Neuronal stem cell (in vitro differentiated cells): ENCODE measurements around the gene RPL10.

Source experiments
- DNase-seq: peaks from one replicate; pipeline ENCODE4 v3.0.0-alpha.2; 2013; ENCODE audit warnings: low spot score
- H2AFZ ChIP-seq: one replicate; pipeline ENCODE4 v1.6.1; 2013; ENCODE audit warnings: mild to moderate bottlenecking, low read length, inconsistent platforms
- H2AK5ac ChIP-seq: 2 replicates; pipeline ENCODE4 v1.6.1; 2013; ENCODE audit warnings: low read depth, mild to moderate bottlenecking, inconsistent platforms, low read length, moderate library complexity, mixed read lengths
- H2BK120ac ChIP-seq: 2 replicates; pipeline ENCODE4 v1.6.1; 2013; ENCODE audit warnings: low read depth, mild to moderate bottlenecking, inconsistent platforms, low read length, moderate library complexity, mixed read lengths
- H2BK12ac ChIP-seq: one replicate; pipeline ENCODE4 v1.6.1; 2013; ENCODE audit warnings: low read length, inconsistent platforms
- H2BK15ac ChIP-seq: 2 replicates; pipeline ENCODE4 v1.6.1; 2013; ENCODE audit warnings: mild to moderate bottlenecking, low read length, inconsistent platforms, mixed read lengths
- H2BK5ac ChIP-seq: one replicate; pipeline ENCODE4 v1.6.1; 2013; ENCODE audit warnings: inconsistent platforms, mild to moderate bottlenecking, low read length, moderate library complexity
- H3K14ac ChIP-seq: one replicate; pipeline ENCODE4 v1.6.1; 2013; ENCODE audit warnings: low read length, inconsistent platforms
- H3K18ac ChIP-seq: 2 replicates; pipeline ENCODE4 v1.6.1; 2013; ENCODE audit warnings: low read length, inconsistent platforms
- H3K23ac ChIP-seq: 2 replicates; pipeline ENCODE4 v1.6.1; 2013; ENCODE audit warnings: low read depth, mild to moderate bottlenecking, mixed read lengths, low read length, inconsistent platforms; ENCODE audit not compliant: poor library complexity
- H3K27ac ChIP-seq: replicated peaks from 3 replicates; pipeline ENCODE4 v1.5.1; 2013; ENCODE audit warnings: low read length, inconsistent platforms
- H3K27me3 ChIP-seq, 3 experiments: 2 replicates each; pipeline ENCODE4 v1.6.1; 2013; ENCODE audit warnings: low read length in 3 of 3, mild to moderate bottlenecking in 2 of 3, inconsistent platforms in 1 of 3, low read depth in 1 of 3, mixed read lengths in 1 of 3, moderate library complexity in 1 of 3; ENCODE audit not compliant: control insufficient read depth in 3 of 3, insufficient read depth in 3 of 3
- H3K36me3 ChIP-seq, 2 donors: replicated peaks in 1 of 2; 2 replicates each; pipeline ENCODE4 v1.6.1; 2013; ENCODE audit warnings: low read length in 2 of 2; ENCODE audit not compliant: control insufficient read depth in 2 of 2, insufficient read depth in 2 of 2
- H3K4ac ChIP-seq: 2 replicates; pipeline ENCODE4 v1.6.1; 2013; ENCODE audit warnings: inconsistent platforms, mild to moderate bottlenecking, low read length, moderate library complexity
- H3K4me1 ChIP-seq, 2 donors: 1 replicate in 1 of 2; 2 replicates in 1 of 2; pipeline ENCODE4 v1.6.1; 2013; ENCODE audit warnings: low read length in 2 of 2, low read depth in 1 of 2; ENCODE audit not compliant: control insufficient read depth in 2 of 2, insufficient read depth in 1 of 2
- H3K4me2 ChIP-seq: one replicate; pipeline ENCODE4 v1.6.1; 2013; ENCODE audit warnings: mild to moderate bottlenecking, low read length, inconsistent platforms; ENCODE audit not compliant: insufficient read depth, poor library complexity, severe bottlenecking
- H3K4me3 ChIP-seq, 2 donors: 2 replicates each; pipeline ENCODE4 v1.5.1; 2013; ENCODE audit warnings: low read length in 2 of 2, mild to moderate bottlenecking in 2 of 2, inconsistent platforms in 1 of 2, moderate library complexity in 1 of 2
- H3K79me1 ChIP-seq: one replicate; pipeline ENCODE4 v1.6.1; 2013; ENCODE audit warnings: low read depth, mild to moderate bottlenecking, inconsistent platforms, low read length, moderate library complexity
- H3K9ac ChIP-seq: one replicate; pipeline ENCODE4 v1.6.1; 2013; ENCODE audit warnings: mild to moderate bottlenecking, low read depth, low read length, inconsistent platforms; ENCODE audit not compliant: poor library complexity
- H3K9me3 ChIP-seq, 2 donors: replicated peaks in 1 of 2; 2 replicates each; pipeline versions ENCODE3 to v1.6.1; 2013; ENCODE audit warnings: low read length in 2 of 2, mild to moderate bottlenecking in 2 of 2, inconsistent platforms in 1 of 2, low read depth in 1 of 2, mixed read lengths in 1 of 2, moderate library complexity in 1 of 2; ENCODE audit not compliant: control insufficient read depth in 2 of 2, insufficient read depth in 1 of 2
- H4K8ac ChIP-seq: one replicate; pipeline ENCODE4 v1.6.1; 2013; ENCODE audit warnings: low read depth, mild to moderate bottlenecking, inconsistent platforms, low read length, moderate library complexity
- H4K91ac ChIP-seq: one replicate; pipeline ENCODE4 v1.6.1; 2013; ENCODE audit warnings: low read length, low read depth, mild to moderate bottlenecking, inconsistent platforms; ENCODE audit not compliant: poor library complexity
- WGBS, 2 donors: extraction: QIAGEN DNeasy Blood & Tissue Kit; methylation state at CpG; one replicate each; pipeline ENCODE4 v1.1.7; 2013; ENCODE audit warnings: missing lambda C conversion rate in 2 of 2, mixed read lengths in 1 of 2; ENCODE audit not compliant: insufficient read length in 2 of 2, insufficient replicate concordance in 1 of 2; ENCODE audit errors: extremely low coverage in 2 of 2; 5-methylcytosine and 5-hydroxymethylcytosine counted together

RPL10 gene

DNA sequence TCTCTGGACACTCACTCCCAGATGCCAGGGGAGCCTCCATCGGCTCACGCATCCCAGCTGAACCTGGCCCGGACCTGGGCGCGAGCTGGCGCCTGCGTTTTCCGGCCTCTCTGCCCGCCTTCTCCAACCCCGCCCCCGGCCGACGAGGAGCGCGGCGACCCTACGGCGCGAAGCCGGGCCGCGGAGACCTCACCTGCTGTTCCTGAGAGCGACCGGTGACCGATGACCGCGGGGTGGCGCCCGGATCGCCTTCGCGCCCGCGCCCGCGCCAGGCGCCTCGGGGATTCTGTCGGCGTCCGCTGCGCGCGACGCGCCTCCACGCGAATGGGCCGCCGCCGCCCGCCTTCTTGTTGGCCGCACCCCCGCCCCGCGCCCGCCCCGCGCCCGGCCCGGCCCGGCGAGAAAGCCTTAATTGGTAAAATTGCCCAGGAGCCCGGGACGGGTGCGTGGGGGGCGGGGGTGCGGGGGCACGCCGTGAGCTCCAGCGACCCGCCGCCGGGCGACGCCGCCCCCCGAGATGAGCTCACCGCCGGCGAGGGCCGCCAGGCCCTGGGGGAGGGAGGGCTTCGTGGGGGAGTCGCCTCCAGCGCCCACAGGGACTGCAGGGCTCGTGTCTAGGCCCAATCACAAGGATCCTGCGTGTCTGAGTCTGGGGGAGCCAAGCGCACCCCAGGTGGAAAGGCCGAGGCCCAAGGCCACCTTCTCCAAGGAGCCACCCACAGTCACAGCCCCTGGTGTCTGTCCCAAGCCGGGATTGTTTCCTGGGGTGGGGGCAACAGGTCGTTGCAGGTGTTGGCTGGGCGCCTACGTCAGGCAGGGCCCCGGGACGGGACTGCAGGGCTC is 23.6 kb upstream of the RPL10 start, which contains the start of gene FLNA:
FLNA (minus strand) TSS at position 322 of the 843 bp plus-strand sequence. CDS start 3,389 bp downstream, outside the sequence.
- DNase-seq: no peak
- no peaks in the 10 kb centered on the region for H3K9me3 ChIP-seq
- WGBS, 2 donors: no CpG with 5 or more reads among the region's 95 CpGs

GRCh38 chrX:154375156-154375504 is 23.0 kb upstream of the RPL10 start:
- H3K4me1 ChIP-seq: peaks cover 10 to 14% of the 10 kb centered on the region in 2 donors
- H3K36me3 ChIP-seq: peaks cover 0 to 1% of the 10 kb centered on the region in 2 donors
- peak overlapping the region in 1 of 2 donors; percentile 47 for H3K4me3 ChIP-seq
- H2BK15ac ChIP-seq: no peak overlapping the region
- no peak overlapping the region for H3K4me2 ChIP-seq
- no peak overlapping the region for H4K91ac ChIP-seq
- no peak overlapping the region for H3K18ac ChIP-seq
- no peak overlapping the region for H3K27ac ChIP-seq
- no CpG with 5 or more reads among the region's 10 CpGs for WGBS, 2 donors
- H3K14ac ChIP-seq: no peak overlapping the region
- no peak overlapping the region for H3K4ac ChIP-seq
- H2AK5ac ChIP-seq: no peak overlapping the region
- no peaks in the 10 kb centered on the region for H3K27me3 ChIP-seq
- no peak overlapping the region for H3K23ac ChIP-seq
- no peak overlapping the region for H2BK5ac ChIP-seq
- DNase-seq: no peak
- no peak overlapping the region for H2AFZ ChIP-seq
- H3K79me1 ChIP-seq: peaks cover 4% of the 10 kb centered on the region
- no peak overlapping the region for H3K9ac ChIP-seq
- no peak overlapping the region for H2BK12ac ChIP-seq
- no peak overlapping the region for H2BK120ac ChIP-seq
- no peaks in the 10 kb centered on the region for H3K9me3 ChIP-seq
- no peak overlapping the region for H4K8ac ChIP-seq

More for the DNA sequence above, 23.6 kb upstream of the RPL10 start, which contains the start of gene FLNA:
- H2BK15ac ChIP-seq: peak within 1 kb of the TSS; percentile 37
- H3K23ac ChIP-seq: no peak within 1 kb of the TSS
- no peak within 1 kb of the TSS for H3K4ac ChIP-seq
- no peak within 1 kb of the TSS for H3K14ac ChIP-seq
- no peaks in the 10 kb centered on the region for H3K27me3 ChIP-seq
- H2BK12ac ChIP-seq: no peak within 1 kb of the TSS
- H2BK5ac ChIP-seq: no peak within 1 kb of the TSS
- H2AFZ ChIP-seq: peak within 1 kb of the TSS; percentile 43
- peaks cover 8 to 13% of the 10 kb centered on the region in 2 donors for H3K4me1 ChIP-seq
- H4K91ac ChIP-seq: no peak within 1 kb of the TSS
- H3K4me2 ChIP-seq: peak within 1 kb of the TSS; percentile 56
- H3K27ac ChIP-seq: no peak within 1 kb of the TSS
- H2AK5ac ChIP-seq: peak within 1 kb of the TSS; percentile 45
- peaks cover 0 to 4% of the 10 kb centered on the region in 2 donors for H3K36me3 ChIP-seq
- H3K9ac ChIP-seq: peak within 1 kb of the TSS; percentile 60
- H2BK120ac ChIP-seq: no peak within 1 kb of the TSS
- peak within 1 kb of the TSS; percentile 15 to 71 for H3K4me3 ChIP-seq
- H4K8ac ChIP-seq: no peak within 1 kb of the TSS
- H3K79me1 ChIP-seq: peaks cover 4% of the 10 kb centered on the region
- H3K18ac ChIP-seq: peak within 1 kb of the TSS; percentile 78

- no peak overlapping the region for H2BK5ac ChIP-seq
- no peaks in the 10 kb centered on the region for H3K9me3 ChIP-seq
- H4K8ac ChIP-seq: no peak overlapping the region
- no peak overlapping the region for H3K23ac ChIP-seq
- H4K91ac ChIP-seq: no peak overlapping the region
- H2BK12ac ChIP-seq: no peak overlapping the region
- H3K4me1 ChIP-seq: peaks cover 21 to 22% of the 10 kb centered on the region in 2 donors
- H3K79me1 ChIP-seq: peaks cover 2% of the 10 kb centered on the region
- no peaks in the 10 kb centered on the region for H3K27me3 ChIP-seq
- no peak overlapping the region for H3K4ac ChIP-seq
- no peak overlapping the region for H3K4me3 ChIP-seq
- no peak overlapping the region for H3K27ac ChIP-seq
- H2BK15ac ChIP-seq: no peak overlapping the region
- WGBS, 2 donors: no CpG with 5 or more reads among the region's 3 CpGs
- H3K14ac ChIP-seq: no peak overlapping the region
- peaks cover 0 to 14% of the 10 kb centered on the region in 2 donors for H3K36me3 ChIP-seq
- no peak overlapping the region for H2AFZ ChIP-seq
- no peak overlapping the region for H3K18ac ChIP-seq
- H2AK5ac ChIP-seq: peak overlapping the region; percentile 13
- DNase-seq: no peak
- H3K9ac ChIP-seq: no peak overlapping the region
- no peak overlapping the region for H3K4me2 ChIP-seq
- H2BK120ac ChIP-seq: no peak overlapping the region
Observed at GRCh38 chrX:154376774-154377173, 21.4 kb upstream of the RPL10 start.

GRCh38 chrX:154378059-154378798 is 19.9 kb upstream of the RPL10 start:
- no peak overlapping the region for H4K8ac ChIP-seq
- peak overlapping the region; percentile 65 to 84 for H3K4me3 ChIP-seq

More at GRCh38 chrX:154378059-154378798, 19.9 kb upstream of the RPL10 start:
- H2AFZ ChIP-seq: peak overlapping the region; percentile 53
- H3K14ac ChIP-seq: peak overlapping the region; percentile 82
- peaks cover 15 to 18% of the 10 kb centered on the region in 2 donors for H3K4me1 ChIP-seq
- no peak overlapping the region for H2BK15ac ChIP-seq
- H3K18ac ChIP-seq: peak overlapping the region; percentile 95
- no peaks in the 10 kb centered on the region for H3K27me3 ChIP-seq
- no peak overlapping the region for H4K91ac ChIP-seq
- no CpG with 5 or more reads among the region's 79 CpGs for WGBS, 2 donors
- H3K79me1 ChIP-seq: no peaks in the 10 kb centered on the region
- peak overlapping the region; percentile 90 for H3K9ac ChIP-seq
- peak overlapping the region; percentile 95 for H3K27ac ChIP-seq
- H2BK12ac ChIP-seq: no peak overlapping the region
- peaks cover 0 to 22% of the 10 kb centered on the region in 2 donors for H3K36me3 ChIP-seq
- H2AK5ac ChIP-seq: peak overlapping the region; percentile 81
- no peaks in the 10 kb centered on the region for H3K9me3 ChIP-seq
- H3K23ac ChIP-seq: peak overlapping the region; percentile 55
- peak overlapping the region; percentile 87 for H2BK5ac ChIP-seq
- peak overlapping the region; percentile 72 for H2BK120ac ChIP-seq
- no peak overlapping the region for H3K4ac ChIP-seq
- no peak for DNase-seq
- peak overlapping the region; percentile 73 for H3K4me2 ChIP-seq
